NK-92 (cell line): ENCODE results near the gene TBCK.
"Not testable (repeated sequence)": the region's sequence is repeated elsewhere in the genome, so short reads cannot be mapped to it uniquely, and the experiment has no call there.

Source experiments
- DNase-seq: peaks from one replicate; lab custom pipeline; 2025; ENCODE audit not compliant: unreplicated experiment; lab: John Stamatoyannopoulos, UW

The TBCK gene

GRCh38 chr4:106126062-106126461 lies 189.9 kb downstream of the TBCK start:
- DNase-seq = no peak

GRCh38 chr4:106119949-106120555 lies 196.0 kb downstream of the TBCK start:
- not testable (repeated sequence) for DNase-seq

- DNase-seq = no peak
Observed at GRCh38 chr4:106116025-106116424, 200.0 kb downstream of the TBCK start.

GRCh38 chr4:106114270-106114669 lies 201.7 kb downstream of the TBCK start:
- DNase-seq = no peak

GRCh38 chr4:106111778-106112469 lies 204.1 kb downstream of the TBCK start:
- DNase-seq = not testable (repeated sequence)

- DNase-seq = no peak
Observed at GRCh38 chr4:106109929-106110328, 206.1 kb downstream of the TBCK start.

- no peak for DNase-seq
Observed at GRCh38 chr4:106105697-106106096, 210.3 kb downstream of the TBCK start.

- DNase-seq = no peak
Observed at GRCh38 chr4:106104276-106104675, 211.7 kb downstream of the TBCK start.

GRCh38 chr4:106096454-106096853 lies 219.6 kb downstream of the TBCK start:
- no peak for DNase-seq

- no peak for DNase-seq
Observed at GRCh38 chr4:106095408-106095807, 220.6 kb downstream of the TBCK start.

- no peak for DNase-seq
Observed at GRCh38 chr4:106092361-106093040, 223.5 kb downstream of the TBCK start.

GRCh38 chr4:106090826-106091225 lies 225.2 kb downstream of the TBCK start:
- DNase-seq = no peak

- no peak for DNase-seq
Observed at GRCh38 chr4:106083065-106083464, 232.9 kb downstream of the TBCK start.

GRCh38 chr4:106080376-106080775 lies 235.6 kb downstream of the TBCK start:
- no peak for DNase-seq

GRCh38 chr4:106079616-106080015 lies 236.4 kb downstream of the TBCK start:
- DNase-seq = no peak

GRCh38 chr4:106065018-106065417 lies 251.0 kb downstream of the TBCK start:
- DNase-seq = no peak

GRCh38 chr4:106063009-106063408 lies 253.0 kb downstream of the TBCK start:
- no peak for DNase-seq

- DNase-seq = no peak
Observed at GRCh38 chr4:106062452-106062875, 253.5 kb downstream of the TBCK start.

- DNase-seq = no peak
Observed at GRCh38 chr4:106058921-106059320, 257.1 kb downstream of the TBCK start.

GRCh38 chr4:106056914-106057313 lies 259.1 kb downstream of the TBCK start:
- no peak for DNase-seq

GRCh38 chr4:106051514-106051913 lies 264.5 kb downstream of the TBCK start:
- DNase-seq = no peak

GRCh38 chr4:106049490-106049889 lies 266.5 kb downstream of the TBCK start:
- no peak for DNase-seq
